Tibial nerve (tissue), 3 donors: ENCODE results near the gene HOXA1.

Experiments used
- CTCF ChIP-seq, 5 experiments: fragments of 200-600 bp in 3 of 5; fragments of 450-650 bp in 2 of 5; sonication (generic) in 3 of 5; IDR thresholded peaks; one replicate each; pipeline ENCODE4 v1.5.1; 2016 to 2019; ENCODE audit warnings: antibody characterized with exemption in 5 of 5, mild to moderate bottlenecking in 3 of 5, moderate library complexity in 2 of 5
- POLR2A ChIP-seq, 2 donors: fragments of 450-650 bp; IDR thresholded peaks; one replicate each; pipeline ENCODE4 v1.6.1; 2017; ENCODE audit warnings: antibody characterized with exemption in 2 of 2, mild to moderate bottlenecking in 2 of 2, moderate library complexity in 2 of 2

DNA sequence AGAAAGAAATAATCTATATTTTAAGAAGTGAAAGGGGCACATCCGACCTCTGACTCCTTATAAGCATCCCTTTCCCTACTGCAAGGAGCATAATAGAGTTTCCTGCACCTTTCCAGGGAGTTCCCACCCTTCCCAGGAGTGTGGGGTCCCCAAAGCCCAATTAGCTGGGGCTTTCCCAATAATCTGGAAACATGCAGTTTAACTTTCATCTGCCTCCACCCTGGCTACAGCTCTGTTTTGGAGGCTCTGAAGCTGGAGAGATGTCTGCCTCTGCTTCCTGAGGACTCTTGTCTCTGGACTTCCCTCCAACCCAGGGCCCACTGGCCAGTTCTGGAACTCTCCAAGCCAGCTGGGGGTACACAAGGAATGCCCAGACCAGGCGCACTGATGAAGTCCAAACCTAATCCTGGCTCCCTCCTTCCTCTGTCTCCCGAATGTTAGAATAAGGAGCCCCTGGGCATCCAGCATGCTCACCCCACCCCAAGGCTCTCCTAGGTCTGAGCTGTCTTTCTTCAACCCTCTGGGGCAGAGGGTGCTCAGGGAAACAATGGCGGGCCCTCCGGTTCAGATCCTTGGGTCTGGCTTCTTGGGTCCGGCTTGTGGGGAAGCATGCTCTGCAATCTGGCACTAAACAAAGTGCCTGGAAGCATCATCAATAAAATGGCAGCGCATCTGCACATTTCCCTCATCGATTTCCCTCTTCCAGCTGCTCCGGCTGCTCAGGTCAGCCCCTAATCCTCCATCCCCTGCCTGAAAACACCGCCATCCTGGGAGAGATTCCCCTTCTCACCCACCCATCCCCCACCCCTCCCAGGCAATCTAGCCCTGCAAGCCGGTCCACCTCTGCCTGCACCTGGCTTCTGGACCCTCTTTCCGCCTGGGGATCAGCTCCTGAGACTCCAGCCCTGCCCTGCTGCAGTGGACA is 21.4 kb upstream of the HOXA1 start:
- TF ChIP-seq CTCF (IDR thresholded peaks at IDR 0.05), result no peak
- TF ChIP-seq POLR2A (IDR thresholded peaks at IDR 0.05), result no peak
